ENCODE data around the gene ARMC12.

DNA sequence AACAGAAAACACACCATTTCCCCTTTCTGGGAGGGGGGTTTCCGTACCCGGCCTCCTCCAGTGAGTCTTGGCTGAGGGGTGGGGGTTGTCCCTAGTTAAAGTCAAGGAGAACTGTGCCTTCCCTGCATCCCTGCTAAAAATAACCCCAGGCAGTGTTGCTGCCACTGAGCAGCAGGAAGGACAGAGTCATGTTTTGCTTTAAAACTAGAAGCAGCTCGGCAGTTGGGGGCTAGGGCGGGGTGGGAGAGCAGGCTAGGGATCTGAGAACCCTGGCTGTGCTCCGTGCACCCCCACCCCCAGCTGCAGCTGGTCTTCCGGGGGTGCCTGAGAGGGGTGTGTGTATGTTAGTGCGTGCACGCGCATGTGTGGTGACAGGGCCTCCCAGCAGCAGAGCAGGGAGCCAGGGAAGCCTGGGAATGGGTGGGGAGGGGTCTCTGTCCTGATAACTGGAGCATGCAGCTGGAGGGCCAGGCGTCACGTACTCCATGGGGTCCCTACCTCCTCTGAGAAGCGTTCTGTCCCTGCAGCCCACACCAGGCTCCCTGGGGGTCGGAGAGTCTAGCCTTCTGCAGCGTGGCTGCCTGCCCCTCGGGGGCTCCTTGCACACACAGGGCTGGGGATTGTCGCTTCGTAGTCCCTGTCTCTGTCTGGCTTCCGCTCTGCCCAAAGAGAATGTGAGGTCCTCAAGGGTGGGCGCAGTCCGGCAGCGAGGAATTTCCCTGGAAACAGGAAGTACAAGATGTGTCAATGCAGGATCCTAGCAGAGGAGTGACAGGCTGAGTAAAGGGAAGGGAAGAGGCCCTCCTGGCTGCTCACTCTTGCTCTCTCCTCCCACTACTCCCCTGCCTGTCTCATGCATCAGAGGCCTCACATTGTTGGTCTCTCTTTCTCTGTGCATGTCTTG lies 16.8 kb upstream of the ARMC12 start:
- TF ChIP-seq, protein P1, sequence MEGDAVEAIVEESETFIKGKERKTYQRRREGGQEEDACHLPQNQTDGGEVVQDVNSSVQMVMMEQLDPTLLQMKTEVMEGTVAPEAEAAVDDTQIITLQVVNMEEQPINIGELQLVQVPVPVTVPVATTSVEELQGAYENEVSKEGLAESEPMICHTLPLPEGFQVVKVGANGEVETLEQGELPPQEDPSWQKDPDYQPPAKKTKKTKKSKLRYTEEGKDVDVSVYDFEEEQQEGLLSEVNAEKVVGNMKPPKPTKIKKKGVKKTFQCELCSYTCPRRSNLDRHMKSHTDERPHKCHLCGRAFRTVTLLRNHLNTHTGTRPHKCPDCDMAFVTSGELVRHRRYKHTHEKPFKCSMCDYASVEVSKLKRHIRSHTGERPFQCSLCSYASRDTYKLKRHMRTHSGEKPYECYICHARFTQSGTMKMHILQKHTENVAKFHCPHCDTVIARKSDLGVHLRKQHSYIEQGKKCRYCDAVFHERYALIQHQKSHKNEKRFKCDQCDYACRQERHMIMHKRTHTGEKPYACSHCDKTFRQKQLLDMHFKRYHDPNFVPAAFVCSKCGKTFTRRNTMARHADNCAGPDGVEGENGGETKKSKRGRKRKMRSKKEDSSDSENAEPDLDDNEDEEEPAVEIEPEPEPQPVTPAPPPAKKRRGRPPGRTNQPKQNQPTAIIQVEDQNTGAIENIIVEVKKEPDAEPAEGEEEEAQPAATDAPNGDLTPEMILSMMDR (IDR thresholded peaks at IDR 0.05) = no peak
- peak in 1 of 2 donors; percentile 31 for TF ChIP-seq POLR2A (IDR thresholded peaks at IDR 0.05)

Data from heart left ventricle (tissue), 13 donors.